GM18519 (cell line): Measurements from ENCODE around the gene EPC1.

ENCODE experiments used
- ATAC-seq: cut with Tn5 transposase; IDR thresholded peaks from one replicate; pipeline ENCODE4 v1.9.1; 2021; ENCODE audit warnings: mild to moderate bottlenecking, moderate library complexity; ENCODE audit not compliant: unreplicated experiment, low FRiP score

Gene EPC1

DNA sequence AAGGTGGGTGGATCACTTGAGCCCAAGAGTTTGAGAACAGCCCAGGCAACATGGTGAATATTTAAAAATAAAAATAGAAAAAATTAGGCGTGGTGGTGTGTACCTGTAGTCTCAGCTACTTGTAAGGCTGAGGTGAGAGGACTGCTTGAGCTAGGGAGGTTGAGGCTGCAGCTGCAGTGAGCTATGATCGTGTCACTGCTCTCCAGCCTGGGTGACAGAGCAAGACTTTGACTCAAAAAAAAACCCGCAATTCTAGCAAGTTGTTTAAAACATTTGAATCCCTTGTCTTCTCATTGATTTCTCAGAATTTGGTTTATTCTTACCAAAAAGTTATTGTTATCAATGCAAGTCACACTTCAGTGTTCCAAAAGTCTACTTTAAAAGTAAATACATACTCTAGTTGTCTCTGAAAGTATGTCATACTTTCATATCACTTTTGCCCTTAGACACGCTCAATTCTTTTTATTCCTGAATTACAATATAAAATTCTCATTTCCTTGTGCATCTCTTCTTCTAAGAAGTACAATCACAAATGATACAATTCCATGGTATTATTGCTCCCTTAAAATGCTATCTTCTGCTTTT is 6.3 kb downstream of the EPC1 start:
- no peak for ATAC-seq

DNA sequence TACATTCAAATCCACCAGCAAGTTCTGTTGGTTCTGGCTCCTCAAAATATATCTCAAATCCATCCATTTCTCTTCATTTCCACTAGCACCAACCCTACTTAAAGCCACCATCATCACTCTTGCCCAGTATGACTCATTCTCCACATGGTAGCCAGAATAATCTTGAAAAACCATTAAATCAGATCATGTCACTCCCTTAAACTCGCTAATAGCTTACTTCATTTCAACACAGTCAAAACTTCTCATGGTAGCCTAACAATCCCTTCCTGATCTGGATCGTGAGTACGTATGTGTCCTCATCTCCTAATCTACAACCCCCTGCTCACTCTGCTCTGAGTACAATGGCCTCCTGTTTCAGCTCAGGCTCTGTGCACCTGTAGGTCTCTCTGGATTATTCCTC is 8.7 kb downstream of the EPC1 start:
- no peak for ATAC-seq

GRCh38 chr10:32337350-32337749 is 9.6 kb downstream of the EPC1 start:
- ATAC-seq, result no peak

DNA sequence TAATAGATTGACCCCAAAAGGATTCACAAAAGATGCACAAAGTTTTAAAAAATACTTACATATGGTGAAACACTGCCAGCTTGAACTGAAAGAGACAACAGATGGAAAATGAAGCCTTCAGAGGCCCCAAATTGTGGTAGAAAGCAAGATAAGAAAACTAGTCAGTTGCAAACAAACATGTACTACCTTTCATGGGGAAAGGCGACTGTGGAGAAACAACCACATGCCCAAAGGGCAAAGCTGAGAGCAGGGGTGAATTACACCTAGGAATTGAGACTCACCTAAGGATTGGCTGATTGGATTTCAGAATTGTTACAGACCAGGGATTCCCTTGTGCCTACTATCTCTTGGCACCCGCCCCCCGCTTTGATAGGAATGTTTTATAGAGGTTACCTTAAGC is 13.1 kb downstream of the EPC1 start:
- no peak for ATAC-seq

DNA sequence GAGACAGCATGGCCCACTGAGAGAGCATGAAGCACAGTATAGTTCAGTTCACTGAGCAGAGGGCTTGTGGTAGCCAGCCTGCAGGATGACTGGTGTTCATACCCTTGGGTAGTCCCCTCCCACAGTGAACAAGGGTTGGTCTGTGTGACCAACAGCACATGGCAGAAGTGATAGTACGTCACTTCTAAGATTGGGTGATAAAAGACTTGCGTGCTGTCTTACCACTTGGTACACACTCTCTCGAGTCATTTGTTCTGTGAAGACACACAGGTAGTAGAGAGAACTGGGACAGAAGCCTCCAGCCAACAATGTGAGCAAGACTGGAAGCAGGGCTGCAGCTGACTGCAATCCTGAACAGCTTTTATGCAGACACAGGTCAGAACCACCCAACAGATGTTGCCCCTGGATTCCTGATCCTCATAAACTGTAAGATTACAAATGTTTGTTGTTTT is 14.6 kb downstream of the EPC1 start:
- peak; percentile 87 for ATAC-seq

DNA sequence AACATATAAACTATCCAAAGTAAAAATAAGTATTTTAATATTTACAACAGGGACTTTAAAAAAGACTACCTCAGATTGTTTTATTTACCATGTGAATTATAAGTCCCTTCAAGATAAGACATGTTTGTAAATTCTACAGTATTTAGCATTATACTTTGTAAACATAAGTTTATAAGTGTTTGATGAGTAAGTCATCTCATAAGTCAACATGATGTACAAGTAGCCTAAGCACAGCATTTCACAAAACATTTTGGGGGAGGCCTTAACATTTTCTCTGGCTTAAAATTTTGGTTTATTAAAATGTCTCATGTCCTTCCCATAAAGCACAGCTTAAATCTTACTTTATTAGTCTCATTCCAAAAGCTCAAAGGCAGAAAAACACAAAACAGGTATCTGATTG is 15.4 kb downstream of the EPC1 start:
- ATAC-seq, result no peak

DNA sequence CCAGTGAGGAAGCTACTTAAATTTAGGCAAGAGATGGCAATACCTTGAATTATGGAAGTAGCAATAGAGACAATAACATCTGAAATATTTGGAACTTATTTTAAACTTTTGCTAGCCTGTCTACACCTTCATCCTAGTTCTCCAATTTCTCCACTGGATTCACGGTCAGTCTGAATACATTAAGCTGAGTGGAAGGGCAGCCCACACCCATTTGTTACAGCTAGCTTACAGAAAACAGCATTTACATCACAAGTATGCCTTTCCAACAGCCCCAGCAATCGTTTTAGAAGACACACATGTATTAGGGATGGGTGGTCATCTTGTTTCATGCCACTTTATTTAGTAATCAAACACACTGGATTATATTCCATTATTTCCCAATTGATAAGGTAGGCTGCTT is 16.7 kb downstream of the EPC1 start:
- no peak for ATAC-seq

- no peak for ATAC-seq
Measured at GRCh38 chr10:32329061-32329460, 17.9 kb downstream of the EPC1 start.

DNA sequence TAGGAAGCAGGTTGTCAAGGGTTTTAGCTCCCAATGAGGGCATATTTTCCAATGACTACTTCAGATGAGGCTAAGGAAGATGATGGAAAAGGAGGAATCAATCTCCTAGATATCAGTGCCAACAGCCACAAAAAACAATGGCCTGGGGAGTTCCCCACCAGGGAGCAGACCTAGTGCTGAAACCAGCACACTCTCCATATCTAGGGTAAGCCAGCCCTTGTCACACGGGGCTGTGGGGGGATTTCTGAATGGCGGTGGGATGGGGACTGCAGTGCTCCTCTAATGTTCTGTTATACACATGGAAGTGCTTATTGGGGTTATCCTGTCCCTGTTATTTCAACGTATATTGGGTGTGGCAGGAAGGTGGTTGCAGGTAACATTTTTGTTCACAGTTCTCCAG is 18.5 kb downstream of the EPC1 start:
- ATAC-seq, result no peak

GRCh38 chr10:32327364-32327691 is 19.6 kb downstream of the EPC1 start:
- ATAC-seq, result no peak

DNA sequence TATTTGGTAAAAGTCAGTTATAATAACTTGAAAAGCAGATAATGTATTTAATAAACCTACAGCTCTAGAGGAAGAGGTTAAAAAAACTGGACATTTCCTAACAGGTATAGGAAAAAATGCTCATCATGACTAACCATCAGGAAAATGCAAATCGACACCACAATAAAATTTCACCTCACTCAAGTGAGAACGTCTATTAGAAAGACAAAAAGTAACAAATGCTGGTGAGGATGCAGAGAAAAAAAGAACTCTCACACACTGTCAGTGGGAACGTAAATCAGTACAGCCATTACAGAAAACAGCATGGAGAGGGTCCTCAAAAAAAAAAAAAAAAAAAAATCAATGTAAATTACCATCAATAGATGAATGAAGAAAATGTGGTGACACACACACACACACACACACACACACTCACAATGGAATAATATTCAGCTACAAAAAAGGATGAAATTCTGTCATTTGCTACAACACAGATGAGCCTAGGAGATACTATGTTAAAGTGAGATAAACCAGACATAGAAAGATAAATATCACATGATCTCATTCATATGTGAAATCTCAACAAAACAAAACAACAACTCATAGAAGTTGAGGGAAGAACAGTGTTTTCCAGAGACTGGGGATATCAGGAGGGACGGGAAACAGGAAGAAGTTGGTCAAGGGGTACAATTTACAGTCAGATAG is 20.1 kb downstream of the EPC1 start:
- no peak for ATAC-seq

- ATAC-seq, result peak; percentile 53
Measured at GRCh38 chr10:32326119-32326518, 20.8 kb downstream of the EPC1 start.

DNA sequence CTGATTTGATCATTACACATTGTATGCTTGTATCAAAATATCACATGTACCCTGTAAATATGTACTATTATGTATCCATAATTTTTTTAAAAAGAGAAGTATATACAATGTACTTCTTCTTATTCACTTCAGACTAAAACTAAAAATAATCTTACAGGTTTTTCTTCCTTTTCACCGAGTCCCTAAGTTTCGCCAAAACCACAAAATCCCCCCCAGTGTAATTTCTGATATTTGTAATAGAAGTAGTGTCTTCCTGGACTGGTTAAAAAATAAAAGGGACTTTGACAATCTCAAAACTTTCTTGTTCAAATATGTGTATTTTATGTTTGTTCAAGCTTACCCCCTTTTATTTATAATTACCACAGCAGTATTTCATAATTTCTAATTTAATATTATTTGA is 23.9 kb downstream of the EPC1 start:
- ATAC-seq, result no peak

DNA sequence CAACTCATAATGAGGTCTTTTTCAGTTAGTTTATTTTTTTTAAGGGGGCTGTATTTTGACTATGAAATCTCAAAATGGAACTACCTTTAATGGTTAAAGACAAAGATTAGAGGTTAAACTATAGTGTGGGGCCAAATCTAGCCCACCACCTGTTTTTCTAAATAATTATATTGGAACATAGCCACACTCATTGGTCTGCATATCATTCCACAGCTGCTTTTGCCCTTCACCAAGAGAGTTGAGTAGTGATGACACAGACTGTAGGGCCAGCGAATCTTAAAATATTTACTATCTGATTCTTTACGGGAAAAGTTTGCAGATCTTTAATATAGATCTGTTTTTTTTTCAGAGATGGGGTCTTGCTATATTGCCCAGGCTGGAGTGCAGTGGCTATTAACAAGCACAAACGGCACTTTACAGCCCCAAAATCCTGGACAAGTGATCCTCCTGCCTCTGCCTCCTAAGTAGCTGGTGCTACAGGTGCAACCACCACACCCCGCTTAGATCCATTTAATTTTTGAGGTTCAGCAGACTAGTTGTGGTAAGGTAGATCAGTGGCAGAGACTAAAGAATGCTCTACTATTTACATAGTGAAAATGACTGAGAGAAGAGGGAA is 25.8 kb downstream of the EPC1 start:
- no peak for ATAC-seq

DNA sequence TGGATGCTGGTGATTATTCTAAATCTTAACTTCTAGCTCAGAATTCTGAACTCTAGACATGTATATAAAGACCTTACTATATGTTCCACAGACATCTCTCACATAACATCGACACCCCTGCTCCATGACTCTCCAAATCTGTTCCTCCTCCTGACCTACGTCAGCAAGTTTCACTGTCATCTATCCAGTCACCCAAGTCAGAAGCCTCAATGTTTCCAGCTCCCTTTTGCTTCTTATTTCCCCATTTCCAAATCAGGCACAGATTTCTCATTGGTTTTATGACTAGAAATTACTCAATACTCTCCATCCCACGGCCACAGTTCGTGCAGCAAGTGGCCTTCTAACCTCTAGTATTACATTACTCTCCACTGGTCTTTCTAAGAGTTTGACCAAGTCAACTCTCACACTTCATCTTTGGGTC is 28.5 kb downstream of the EPC1 start:
- peak; percentile 37 for ATAC-seq

DNA sequence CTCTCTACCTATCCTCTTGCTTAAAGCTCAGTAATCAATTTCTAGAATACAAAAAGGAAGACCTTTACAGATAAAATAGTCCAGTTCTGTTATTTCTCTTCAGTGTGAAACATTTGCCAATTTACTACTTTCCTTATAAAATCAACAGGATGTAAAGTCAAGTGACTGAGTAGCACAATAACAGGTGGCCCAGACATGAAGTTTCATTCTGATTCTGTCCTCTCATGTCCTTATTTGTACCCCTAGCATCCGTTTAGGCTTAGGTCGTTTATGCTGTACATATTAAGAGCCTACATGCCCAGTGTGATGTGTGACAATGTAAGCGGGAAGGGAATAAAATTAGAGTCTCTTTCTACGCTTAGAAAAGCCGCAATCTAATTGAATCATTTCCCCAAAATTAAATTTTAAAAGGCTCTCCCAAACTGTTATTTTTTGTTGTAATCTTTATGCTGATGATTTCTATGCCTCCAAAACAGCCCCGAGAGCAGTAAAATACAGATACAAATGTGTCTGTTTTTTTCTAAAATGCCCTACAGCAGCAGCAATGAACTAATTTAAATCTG is 29.1 kb downstream of the EPC1 start:
- peak; percentile 87 for ATAC-seq

- no peak for ATAC-seq
Measured at GRCh38 chr10:32315424-32315823, 31.5 kb downstream of the EPC1 start.

GRCh38 chr10:32314588-32314987 is 32.4 kb downstream of the EPC1 start:
- ATAC-seq, result no peak

DNA sequence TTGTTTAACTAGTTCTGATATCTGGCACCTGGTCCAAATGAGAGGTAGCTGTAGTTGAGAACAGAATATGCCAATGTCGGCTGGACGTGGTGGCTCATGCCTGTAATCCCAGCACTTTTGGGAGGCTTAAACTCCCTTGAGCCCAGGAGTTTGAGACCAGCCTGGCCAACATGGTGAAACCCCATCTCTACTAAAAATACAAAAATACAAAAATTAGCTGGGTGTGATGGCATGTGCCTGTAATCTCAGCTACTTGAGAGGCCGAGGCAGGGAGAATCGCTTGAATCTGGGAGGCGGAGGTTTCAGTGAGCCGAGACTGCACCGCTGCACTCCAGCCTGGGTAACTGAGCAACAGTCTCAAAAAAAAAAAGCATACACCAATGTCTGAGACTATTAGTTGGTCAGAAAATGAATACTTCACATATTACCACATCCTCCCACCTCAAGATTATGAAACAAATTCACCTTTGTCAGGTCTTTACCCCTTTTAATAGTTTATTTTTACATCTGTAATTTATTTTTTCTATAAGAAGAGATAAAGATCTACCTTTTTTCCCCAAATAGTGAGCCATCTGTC is 38.8 kb downstream of the EPC1 start:
- no peak for ATAC-seq

DNA sequence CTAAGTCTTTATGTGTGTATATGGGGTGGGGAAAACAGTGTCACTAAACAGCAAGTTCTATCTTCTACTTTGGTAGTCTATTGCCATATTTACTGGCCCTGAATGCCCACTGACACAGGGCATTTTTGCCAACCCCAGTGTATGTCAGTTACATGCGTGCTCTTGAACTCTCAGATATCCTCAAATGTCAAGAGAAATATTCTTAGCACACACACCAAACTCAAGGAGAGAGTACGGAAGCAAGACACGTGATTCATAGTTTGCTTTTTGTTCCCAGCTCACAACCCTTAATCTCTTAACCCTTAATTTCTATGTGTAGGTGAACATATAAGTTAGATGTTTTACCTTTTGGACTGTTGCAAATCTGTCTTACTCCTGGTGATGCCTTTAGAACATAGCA is 39.3 kb downstream of the EPC1 start:
- ATAC-seq, result no peak

- no peak for ATAC-seq
Measured at GRCh38 chr10:32299354-32299980, 47.5 kb downstream of the EPC1 start.
